Ishikawa (cell line): Measurements from ENCODE around the gene PRKACG.

ENCODE experiments used
- CEBPB ChIP-seq: IDR thresholded peaks from 2 replicates; pipeline ENCODE4 v1.6.1; 2012
- CREB1 ChIP-seq: IDR thresholded peaks from 2 replicates; pipeline ENCODE4 v1.6.1; 2012; ENCODE audit warnings: low read depth
- EGR1 ChIP-seq: IDR thresholded peaks from 2 replicates; pipeline ENCODE4 v1.6.1; 2012
- EP300 ChIP-seq: IDR thresholded peaks from 2 replicates; pipeline ENCODE4 v1.6.1; 2012; ENCODE audit warnings: borderline replicate concordance
- FOXM1 ChIP-seq: IDR thresholded peaks from 2 replicates; pipeline ENCODE4 v1.6.1; 2012; ENCODE audit warnings: low read depth, borderline replicate concordance
- MAX ChIP-seq: IDR thresholded peaks from 2 replicates; pipeline ENCODE4 v1.6.1; 2012
- NFIC ChIP-seq: IDR thresholded peaks from 2 replicates; pipeline ENCODE4 v1.6.1; 2012
- RAD21 ChIP-seq: IDR thresholded peaks from 2 replicates; pipeline ENCODE4 v1.6.1; 2012; ENCODE audit warnings: low read depth
- REST ChIP-seq: IDR thresholded peaks from 2 replicates; pipeline ENCODE4 v1.6.1; 2012; ENCODE audit warnings: low read depth, mild to moderate bottlenecking
- TAF1 ChIP-seq: IDR thresholded peaks from 2 replicates; pipeline ENCODE4 v1.6.1; 2012; ENCODE audit warnings: low read depth, mild to moderate bottlenecking
- TCF12 ChIP-seq: IDR thresholded peaks from 2 replicates; pipeline ENCODE4 v1.6.1; 2012; ENCODE audit warnings: low read depth
- TEAD4 ChIP-seq: IDR thresholded peaks from 2 replicates; pipeline ENCODE4 v1.6.1; 2012
- USF1 ChIP-seq: IDR thresholded peaks from 2 replicates; pipeline ENCODE4 v1.6.1; 2012
- YY1 ChIP-seq: IDR thresholded peaks from 2 replicates; pipeline ENCODE4 v1.6.1; 2012; ENCODE audit warnings: low read depth
- ZBTB7A ChIP-seq: IDR thresholded peaks from 2 replicates; pipeline ENCODE4 v1.6.1; 2012; ENCODE audit warnings: low read depth

Gene PRKACG

GRCh38 chr9:68974901-68975300 is 39.0 kb downstream of the PRKACG start:
- TF ChIP-seq FOXM1 (no peak), MAX (no peak), CEBPB (no peak), TCF12 (no peak), NFIC (no peak), USF1 (no peak), RAD21 (no peak), TEAD4 (no peak), CREB1 (no peak), ZBTB7A (no peak), REST (no peak), TAF1 (no peak), YY1 (no peak), EP300 (no peak), EGR1 (no peak)

GRCh38 chr9:68974431-68974830 is 39.5 kb downstream of the PRKACG start:
- TF ChIP-seq CEBPB: no peak
- no peak for TF ChIP-seq RAD21
- TF ChIP-seq CREB1: no peak
- TF ChIP-seq MAX: no peak
- TF ChIP-seq YY1: no peak
- no peak for TF ChIP-seq EGR1

- TF ChIP-seq ZBTB7A (no peak), CREB1 (no peak), YY1 (no peak), FOXM1 (no peak), MAX (no peak), TAF1 (no peak), RAD21 (no peak)
Measured at GRCh38 chr9:68973619-68974018, 40.3 kb downstream of the PRKACG start.

- TF ChIP-seq FOXM1: no peak
- no peak for TF ChIP-seq CEBPB
- TF ChIP-seq NFIC: no peak
- TF ChIP-seq REST: no peak
- no peak for TF ChIP-seq MAX
Measured at GRCh38 chr9:68970151-68970550, 43.8 kb downstream of the PRKACG start.

- no peak for TF ChIP-seq TEAD4
- no peak for TF ChIP-seq EGR1
- no peak for TF ChIP-seq EP300
- TF ChIP-seq TAF1: no peak
- no peak for TF ChIP-seq MAX
- no peak for TF ChIP-seq FOXM1
- no peak for TF ChIP-seq REST
- TF ChIP-seq ZBTB7A: no peak
- no peak for TF ChIP-seq CREB1
- no peak for TF ChIP-seq RAD21
- TF ChIP-seq NFIC: no peak
- TF ChIP-seq TCF12: no peak
- TF ChIP-seq CEBPB: no peak
- TF ChIP-seq YY1: no peak
Measured at GRCh38 chr9:68969538-68969937, 44.4 kb downstream of the PRKACG start.
